Body of pancreas (tissue), 4 donors: Measurements from ENCODE around the gene CLSTN2.

Experiments used
- POLR2A ChIP-seq, 3 donors: fragments of 450-650 bp; IDR thresholded peaks; one replicate each; pipeline ENCODE4 v1.6.1; 2016; ENCODE audit warnings: antibody characterized with exemption in 3 of 3, mild to moderate bottlenecking in 2 of 3
- TF ChIP-seq, protein P1 (sequence below), 7 experiments: fragments of 450-650 bp in 4 of 7; fragments of 200-600 bp in 3 of 7; sonication (generic) in 3 of 7; IDR thresholded peaks; one replicate each; pipeline ENCODE4 v1.5.1; 2016 to 2019; ENCODE audit warnings: antibody characterized with exemption in 7 of 7

GRCh38 chr3:140165781-140166180 is 230.8 kb downstream of the CLSTN2 start:
- TF ChIP-seq, protein P1, sequence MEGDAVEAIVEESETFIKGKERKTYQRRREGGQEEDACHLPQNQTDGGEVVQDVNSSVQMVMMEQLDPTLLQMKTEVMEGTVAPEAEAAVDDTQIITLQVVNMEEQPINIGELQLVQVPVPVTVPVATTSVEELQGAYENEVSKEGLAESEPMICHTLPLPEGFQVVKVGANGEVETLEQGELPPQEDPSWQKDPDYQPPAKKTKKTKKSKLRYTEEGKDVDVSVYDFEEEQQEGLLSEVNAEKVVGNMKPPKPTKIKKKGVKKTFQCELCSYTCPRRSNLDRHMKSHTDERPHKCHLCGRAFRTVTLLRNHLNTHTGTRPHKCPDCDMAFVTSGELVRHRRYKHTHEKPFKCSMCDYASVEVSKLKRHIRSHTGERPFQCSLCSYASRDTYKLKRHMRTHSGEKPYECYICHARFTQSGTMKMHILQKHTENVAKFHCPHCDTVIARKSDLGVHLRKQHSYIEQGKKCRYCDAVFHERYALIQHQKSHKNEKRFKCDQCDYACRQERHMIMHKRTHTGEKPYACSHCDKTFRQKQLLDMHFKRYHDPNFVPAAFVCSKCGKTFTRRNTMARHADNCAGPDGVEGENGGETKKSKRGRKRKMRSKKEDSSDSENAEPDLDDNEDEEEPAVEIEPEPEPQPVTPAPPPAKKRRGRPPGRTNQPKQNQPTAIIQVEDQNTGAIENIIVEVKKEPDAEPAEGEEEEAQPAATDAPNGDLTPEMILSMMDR (IDR thresholded peaks at IDR 0.05): no peak
- no peak for TF ChIP-seq POLR2A (IDR thresholded peaks at IDR 0.05)
